HCT116 (cell line): Measurements from ENCODE around the gene ENTREP1.

Experiments
- ATF3 ChIP-seq: IDR thresholded peaks from 2 replicates; pipeline ENCODE4 v1.6.1; 2012
- CEBPB ChIP-seq: IDR thresholded peaks from 2 replicates; pipeline ENCODE4 v1.6.1; 2012; ENCODE audit warnings: low read depth
- CTCF ChIP-seq, 3 experiments: fragments of 200-600 bp in 1 of 3; sonication (generic) in 1 of 3; IDR thresholded peaks in 2 of 3; conservative IDR thresholded peaks in 1 of 3; 2 replicates each; pipeline ENCODE4 v1.5.1; 2012 to 2017; ENCODE audit warnings: low read depth in 2 of 3, low read length in 2 of 3, antibody characterized with exemption in 1 of 3, borderline replicate concordance in 1 of 3, control low read depth in 1 of 3, mild to moderate bottlenecking in 1 of 3, mixed read lengths in 1 of 3, mixed run types in 1 of 3, moderate library complexity in 1 of 3; ENCODE audit not compliant: insufficient read depth in 1 of 3
- EZH2phosphoT487 ChIP-seq: fragments of 200-600 bp; IDR thresholded peaks from 2 replicates; pipeline ENCODE4 v1.6.1; 2018; ENCODE audit warnings: antibody characterized with exemption, borderline replicate concordance
- JUND ChIP-seq: IDR thresholded peaks from 2 replicates; pipeline ENCODE4 v1.6.1; 2012
- POLR2A ChIP-seq: IDR thresholded peaks from 2 replicates; pipeline ENCODE4 v1.7.0; 2011; ENCODE audit warnings: borderline replicate concordance; ENCODE audit not compliant: insufficient read depth, insufficient read length; ENCODE audit errors: extremely low read depth
- ZBTB33 ChIP-seq: IDR thresholded peaks from 2 replicates; pipeline ENCODE4 v1.6.1; 2011; ENCODE audit warnings: mild to moderate bottlenecking, low read length, moderate library complexity; ENCODE audit not compliant: insufficient replicate concordance; ENCODE audit errors: extremely low read depth

GRCh38 chr9:69370430-69370829 is 45.4 kb downstream of the ENTREP1 start:
- TF ChIP-seq CTCF (IDR thresholded peaks at IDR 0.05 in 2 of 3, conservative IDR thresholded peaks at IDR 0.05 in 1 of 3; ENCODE audit: borderline replicate concordance in 1 of 3, insufficient read depth in 1 of 3, low read depth in 2 of 3, low read length in 2 of 3) (no peak), EZH2phosphoT487 (no peak), ZBTB33 (no peak), POLR2A (no peak), CEBPB (no peak), ATF3 (no peak), JUND (no peak)
